Head of caudate nucleus (tissue), 42 donors: ENCODE measurements around the gene ADAMTS4.
"Not testable (repeated sequence)": the region's sequence is repeated elsewhere in the genome, so short reads cannot be mapped to it uniquely, and the experiment has no call there.

ENCODE experiments used
- DNase-seq, 42 donors: peaks; one replicate each; pipeline versions ENCODE4 v3.0.0 to v3.0.0-alpha.2; 2020 to 2021; ENCODE audit warnings: mixed read lengths in 7 of 42
- intact Hi-C: fragments of 100-400 bp; cut with DNase I; formaldehyde crosslinking; loops from one replicate; pipeline ENCODE4 v1.15.0; 2022

Gene ADAMTS4

GRCh38 chr1:161198897-161199431, at the start of gene ADAMTS4:
Gene ADAMTS4 (minus strand): TSS chr1:161199054. CDS start chr1:161198627, 427 bp downstream.
- peak; percentile 47 to 95 (median 90) for DNase-seq
- intact Hi-C loops: no loop called here

GRCh38 chr1:161244888-161245287, 46.0 kb upstream of the ADAMTS4 start:
- intact Hi-C loops: no loop called here
- DNase-seq: no peak

- intact Hi-C loops: no loop called here
- DNase-seq: no peak
Observed at GRCh38 chr1:161242313-161242712, 43.5 kb upstream of the ADAMTS4 start.

- intact Hi-C loops: no loop called here
- DNase-seq: no peak
Observed at GRCh38 chr1:161241682-161242081, 42.8 kb upstream of the ADAMTS4 start.

GRCh38 chr1:161238039-161238473, 39.2 kb upstream of the ADAMTS4 start, which contains the start of gene NR1I3:
Gene NR1I3 (minus strand): TSS chr1:161238203. CDS start chr1:161236565, 1,638 bp downstream.
- intact Hi-C loops: no loop called here
- DNase-seq: peak in 35 of 42 donors; percentile 36 to 85 (median 61)

GRCh38 chr1:161235957-161236775, 37.3 kb upstream of the ADAMTS4 start:
- intact Hi-C loops: no loop called here
- no peak for DNase-seq

- intact Hi-C loops: no loop called here
- no peak for DNase-seq
Observed at GRCh38 chr1:161233102-161233501, 34.2 kb upstream of the ADAMTS4 start.

GRCh38 chr1:161230762-161231161, 31.9 kb upstream of the ADAMTS4 start:
- no peak for DNase-seq

GRCh38 chr1:161229896-161230295, 31.0 kb upstream of the ADAMTS4 start:
- intact Hi-C loops: loop anchor here (5.0 kb wide), 3 partner anchors 62 to 157 kb away; partner anchors contain the start of gene SDHC

More at GRCh38 chr1:161230762-161231161, 31.9 kb upstream of the ADAMTS4 start:
- intact Hi-C loops: no loop called here

GRCh38 chr1:161228032-161228431, 29.2 kb upstream of the ADAMTS4 start:
- intact Hi-C loops: loop anchor here (5.0 kb wide), 3 partner anchors 64 to 159 kb away; partner anchors contain the start of gene SDHC
- DNase-seq: no peak

More at GRCh38 chr1:161229896-161230295, 31.0 kb upstream of the ADAMTS4 start:
- peak in 1 of 42 donors; percentile 25 for DNase-seq

GRCh38 chr1:161227196-161227871, 28.5 kb upstream of the ADAMTS4 start:
- intact Hi-C loops: loop anchor here (2.0 to 5.0 kb wide), 4 partner anchors 25 to 160 kb away; partner anchors contain the start of genes NDUFS2 and SDHC
- peak; percentile 76 to 96 (median 89) for DNase-seq

- DNase-seq: no peak
- intact Hi-C loops: loop anchor here (2.0 to 5.0 kb wide), 4 partner anchors 24 to 161 kb away; partner anchors contain the start of genes NDUFS2 and SDHC
Observed at GRCh38 chr1:161226759-161227158, 27.9 kb upstream of the ADAMTS4 start.

- peak in 2 of 42 donors; percentile 19 to 25 for DNase-seq
- intact Hi-C loops: loop anchor here (2.0 to 5.0 kb wide), 4 partner anchors 24 to 161 kb away; partner anchors contain the start of genes NDUFS2 and SDHC
Observed at GRCh38 chr1:161226320-161226711, 27.5 kb upstream of the ADAMTS4 start.

- intact Hi-C loops: loop anchor here (2.0 to 5.0 kb wide), 4 partner anchors 23 to 162 kb away; partner anchors contain the start of genes NDUFS2 and SDHC
- peak; percentile 82 to 98 (median 93) for DNase-seq
Observed at GRCh38 chr1:161225534-161226319, 26.9 kb upstream of the ADAMTS4 start, which contains the start of gene TOMM40L. Gene TOMM40L (plus strand): TSS chr1:161226060. CDS start chr1:161226490, 430 bp downstream.

- intact Hi-C loops: loop anchor here (5.0 kb wide), 3 partner anchors 67 to 162 kb away; partner anchors contain the start of gene SDHC
- no peak for DNase-seq
Observed at GRCh38 chr1:161225178-161225533, 26.3 kb upstream of the ADAMTS4 start.

- DNase-seq: not testable (repeated sequence)
- intact Hi-C loops: loop anchor here (5.0 kb wide), 3 partner anchors 68 to 163 kb away; partner anchors contain the start of gene SDHC
Observed at GRCh38 chr1:161224695-161225087, 25.8 kb upstream of the ADAMTS4 start.

GRCh38 chr1:161223805-161224694, 25.2 kb upstream of the ADAMTS4 start:
- intact Hi-C loops: no loop called here
- DNase-seq: no peak
